HepG2 (cell line): ENCODE data around the gene TOPORS.

Source experiments
- CTCF ChIP-seq: sonication (generic); formaldehyde crosslinking; IDR thresholded peaks from 2 replicates; pipeline ENCODE4 v1.5.0; 2020; ENCODE audit warnings: mild to moderate bottlenecking, missing genetic modification reagents, moderate library complexity
- IRF2 ChIP-seq: IDR thresholded peaks from 2 replicates; pipeline ENCODE4 v1.6.1; 2018; ENCODE audit warnings: missing genetic modification reagents, missing compliant biosample characterization
- MAF1 ChIP-seq: sonication (generic); formaldehyde crosslinking; IDR thresholded peaks from 2 replicates; pipeline ENCODE4 v1.5.0; 2020; ENCODE audit warnings: missing genetic modification reagents, borderline replicate concordance
- POLR2A ChIP-seq, 2 experiments: IDR thresholded peaks; 2 replicates each; pipeline ENCODE4 v1.6.1; 2011; ENCODE audit warnings: low read depth in 2 of 2, low read length in 2 of 2, mild to moderate bottlenecking in 1 of 2, moderate library complexity in 1 of 2; ENCODE audit not compliant: insufficient read depth in 1 of 2
- RFX5 ChIP-seq: IDR thresholded peaks from 2 replicates; pipeline ENCODE4 v1.6.1; 2011; ENCODE audit warnings: low read depth, low read length, improper control_type of control experiment
- SMYD3 ChIP-seq: sonication (generic); formaldehyde crosslinking; IDR thresholded peaks from 2 replicates; pipeline ENCODE4 v1.8.1; 2023; ENCODE audit warnings: mild to moderate bottlenecking, missing genetic modification reagents
- SRSF9 ChIP-seq: fragments of 200-400 bp; formaldehyde crosslinking; IDR thresholded peaks from 2 replicates; pipeline ENCODE4 v1.6.1; 2018; ENCODE audit warnings: borderline replicate concordance, mild to moderate bottlenecking, low read depth, low read length; ENCODE audit not compliant: insufficient read depth, poor library complexity, severe bottlenecking
- TIGD3 ChIP-seq: sonication (generic); formaldehyde crosslinking; IDR thresholded peaks from 2 replicates; pipeline ENCODE4 v1.5.1; 2020; ENCODE audit warnings: mild to moderate bottlenecking, missing genetic modification reagents, borderline replicate concordance
- XRCC5 ChIP-seq: fragments of 200-400 bp; formaldehyde crosslinking; optimal IDR thresholded peaks from 2 replicates; pipeline ENCODE3; 2017; ENCODE audit warnings: mild to moderate bottlenecking, low read length
- ZNF12 ChIP-seq: sonication (generic); formaldehyde crosslinking; IDR thresholded peaks from 2 replicates; pipeline ENCODE4 v1.5.0; 2020; ENCODE audit warnings: missing genetic modification reagents
- ZNF33A ChIP-seq: sonication (generic); formaldehyde crosslinking; IDR thresholded peaks from 2 replicates; pipeline ENCODE4 v1.5.1; 2020; ENCODE audit warnings: missing genetic modification reagents, mild to moderate bottlenecking, moderate library complexity, borderline replicate concordance
- ZNF720 ChIP-seq: sonication (generic); formaldehyde crosslinking; IDR thresholded peaks from 2 replicates; pipeline ENCODE4 v1.4.0; 2020; ENCODE audit warnings: missing genetic modification reagents

- TF ChIP-seq MAF1 (no peak), SMYD3 (CRISPR knock-in tag) (no peak), IRF2 (CRISPR knock-in tag) (no peak), ZNF12 (no peak), ZNF33A (CRISPR knock-in tag) (no peak), CTCF (no peak), TIGD3 (CRISPR knock-in tag) (no peak), XRCC5 (no peak), POLR2A (IDR thresholded peaks at IDR 0.05; ENCODE audit: insufficient read depth in 1 of 2, low read depth in 2 of 2, low read length in 2 of 2) (no peak), RFX5 (no peak), SRSF9 (no peak), ZNF720 (CRISPR knock-in tag) (no peak)
Observed at GRCh38 chr9:32533816-32534215, 18.6 kb downstream of the TOPORS start.
